Measurements from ENCODE around the gene MLXIP.
"Not testable (repeated sequence)": the region's sequence is repeated elsewhere in the genome, so short reads cannot be mapped to it uniquely, and the experiment has no call there.

Gene MLXIP

GRCh38 chr12:122056406-122056805 lies 22.1 kb upstream of the MLXIP start:
- DNase-seq, result not testable (repeated sequence)

GRCh38 chr12:122057007-122057735 lies 21.4 kb upstream of the MLXIP start:
- DNase-seq, result no peak

- no peak for DNase-seq
Observed at GRCh38 chr12:122057769-122058168, 20.8 kb upstream of the MLXIP start.

- no peak for DNase-seq
Observed at GRCh38 chr12:122058549-122059149, 19.9 kb upstream of the MLXIP start.

- DNase-seq, result no peak
Observed at GRCh38 chr12:122059203-122059960, 19.2 kb upstream of the MLXIP start.

GRCh38 chr12:122060081-122060501 lies 18.5 kb upstream of the MLXIP start:
- DNase-seq, result no peak

GRCh38 chr12:122061253-122061652 lies 17.3 kb upstream of the MLXIP start:
- DNase-seq, result no peak

GRCh38 chr12:122062832-122063693 lies 15.5 kb upstream of the MLXIP start:
- DNase-seq, result no peak

GRCh38 chr12:122063694-122064024 lies 14.9 kb upstream of the MLXIP start:
- no peak for DNase-seq

GRCh38 chr12:122064025-122064777 lies 14.4 kb upstream of the MLXIP start:
- DNase-seq, result peak; percentile 67

GRCh38 chr12:122064780-122065588 lies 13.6 kb upstream of the MLXIP start:
- no peak for DNase-seq

GRCh38 chr12:122067548-122067947 lies 11.0 kb upstream of the MLXIP start:
- DNase-seq, result no peak

GRCh38 chr12:122067966-122068365 lies 10.6 kb upstream of the MLXIP start:
- peak; percentile 72 for DNase-seq

- no peak for DNase-seq
Observed at GRCh38 chr12:122072031-122072970, 6.3 kb upstream of the MLXIP start.

- DNase-seq, result no peak
Observed at GRCh38 chr12:122073815-122074214, 4.7 kb upstream of the MLXIP start.

GRCh38 chr12:122076743-122077495 lies 1.6 kb upstream of the MLXIP start:
- DNase-seq, result no peak

GRCh38 chr12:122079033-122079531 lies 526 bp downstream of the MLXIP start:
- peak; percentile 77 for DNase-seq

GRCh38 chr12:122079532-122080081 lies 1.1 kb downstream of the MLXIP start:
- DNase-seq, result no peak
